Vagina (tissue), 2 donors: ENCODE results near the gene SERPINA9. TPM values are rescaled to one million over a fixed set of nuclear protein-coding genes. Genes with fewer than 3 reads are reported as not detected.
"Not testable (repeated sequence)": the region's sequence is repeated elsewhere in the genome, so short reads cannot be mapped to it uniquely, and the experiment has no call there.

Source experiments
- DNase-seq, 2 donors: peaks; one replicate each; pipeline ENCODE4 v3.0.0-alpha.2; 2017; ENCODE audit errors: extremely low spot score in 2 of 2
- H3K27ac ChIP-seq: fragments of 200-600 bp; sonication (generic); one replicate; pipeline ENCODE4 v1.5.1; 2019
- H3K27me3 ChIP-seq: fragments of 200-600 bp; sonication (generic); one replicate; pipeline ENCODE4 v1.5.1; 2019
- H3K36me3 ChIP-seq, 2 donors: fragments of 200-600 bp; sonication (generic); one replicate each; pipeline ENCODE4 v1.5.1; 2017 to 2019
- H3K4me1 ChIP-seq: fragments of 200-600 bp; sonication (generic); one replicate; pipeline ENCODE4 v1.5.1; 2019
- H3K4me3 ChIP-seq, 2 donors: fragments of 200-600 bp; sonication (generic); 1 replicate in 1 of 2; 2 replicates in 1 of 2; pipeline ENCODE4 v1.5.1; 2016 to 2019
- H3K9me3 ChIP-seq: fragments of 200-600 bp; sonication (generic); one replicate; pipeline ENCODE4 v1.5.1; 2019
- CTCF ChIP-seq, 3 experiments: fragments of 450-650 bp in 2 of 3; fragments of 200-600 bp in 1 of 3; sonication (generic) in 1 of 3; IDR thresholded peaks; one replicate each; pipeline ENCODE4 v1.5.1; 2017 to 2019; ENCODE audit warnings: antibody characterized with exemption in 3 of 3, mild to moderate bottlenecking in 2 of 3, moderate library complexity in 2 of 3
- POLR2A ChIP-seq, 2 donors: fragments of 450-650 bp; IDR thresholded peaks; one replicate each; pipeline ENCODE4 v1.6.1; 2017; ENCODE audit warnings: antibody characterized with exemption in 2 of 2, mild to moderate bottlenecking in 2 of 2, moderate library complexity in 2 of 2
- POLR2AphosphoS5 ChIP-seq, 2 donors: sonication (generic); formaldehyde crosslinking; IDR thresholded peaks; one replicate each; pipeline ENCODE4 v1.9.0; 2017; ENCODE audit warnings: antibody characterized with exemption in 2 of 2, mild to moderate bottlenecking in 2 of 2, low read depth in 1 of 2; ENCODE audit not compliant: insufficient read depth in 1 of 2
- intact Hi-C: fragments of 100-400 bp; cut with DNase I; formaldehyde crosslinking; loops from one replicate; pipeline ENCODE4 v1.15.1; 2023
- total RNA-seq: library from RNA; depleted of rRNA; stranded (reverse); fragments of >200 nt; gene quantifications from one replicate; pipeline ENCODE4 v1.2.3, GENCODE V29; 2016

The SERPINA9 gene
- total RNA-seq, 1 donor from 2014 or later = 2.0 TPM

- Histone ChIP-seq H3K27ac (no peak overlapping the region), H3K4me3 (no peak overlapping the region), H3K36me3 (no peaks in the 10 kb centered on the region), H3K9me3 (no peaks in the 10 kb centered on the region), H3K27me3 (no peaks in the 10 kb centered on the region), H3K4me1 (no peaks in the 10 kb centered on the region)
- DNase-seq = no peak
- intact Hi-C loops = no loop called here
- TF ChIP-seq POLR2AphosphoS5 (IDR thresholded peaks at IDR 0.05; ENCODE audit: insufficient read depth in 1 of 2, low read depth in 1 of 2) = no peak
- TF ChIP-seq CTCF (IDR thresholded peaks at IDR 0.05) = no peak
- TF ChIP-seq POLR2A (IDR thresholded peaks at IDR 0.05) = no peak
Measured at GRCh38 chr14:94517641-94518257, 41.8 kb upstream of the SERPINA9 start.

- Histone ChIP-seq H3K27ac (no peak overlapping the region), H3K9me3 (no peaks in the 10 kb centered on the region), H3K27me3 (no peaks in the 10 kb centered on the region), H3K4me1 (no peaks in the 10 kb centered on the region), H3K36me3 (no peaks in the 10 kb centered on the region), H3K4me3 (no peak overlapping the region)
- DNase-seq = no peak
- intact Hi-C loops = no loop called here
- TF ChIP-seq POLR2AphosphoS5 (IDR thresholded peaks at IDR 0.05; ENCODE audit: insufficient read depth in 1 of 2, low read depth in 1 of 2) (no peak), CTCF (IDR thresholded peaks at IDR 0.05) (no peak), POLR2A (IDR thresholded peaks at IDR 0.05) (no peak)
Measured at GRCh38 chr14:94517248-94517640, 41.2 kb upstream of the SERPINA9 start.

- intact Hi-C loops = no loop called here
- TF ChIP-seq CTCF (IDR thresholded peaks at IDR 0.05) (no peak), POLR2A (IDR thresholded peaks at IDR 0.05) (no peak), POLR2AphosphoS5 (IDR thresholded peaks at IDR 0.05; ENCODE audit: insufficient read depth in 1 of 2, low read depth in 1 of 2) (no peak)
- Histone ChIP-seq H3K4me3 (no peak overlapping the region), H3K4me1 (no peaks in the 10 kb centered on the region), H3K27ac (no peak overlapping the region), H3K27me3 (no peaks in the 10 kb centered on the region), H3K36me3 (no peaks in the 10 kb centered on the region), H3K9me3 (no peaks in the 10 kb centered on the region)
- no peak for DNase-seq
Measured at GRCh38 chr14:94515856-94516255, 39.9 kb upstream of the SERPINA9 start.

GRCh38 chr14:94515426-94515825, 39.4 kb upstream of the SERPINA9 start:
- H3K27me3 ChIP-seq = no peaks in the 10 kb centered on the region
- H3K27ac ChIP-seq = no peak overlapping the region
- DNase-seq = no peak
- intact Hi-C loops = no loop called here
- H3K9me3 ChIP-seq = no peaks in the 10 kb centered on the region
- TF ChIP-seq CTCF (IDR thresholded peaks at IDR 0.05) = no peak
- H3K4me3 ChIP-seq = no peak overlapping the region
- H3K36me3 ChIP-seq = no peaks in the 10 kb centered on the region
- no peaks in the 10 kb centered on the region for H3K4me1 ChIP-seq

- no peak overlapping the region for H3K4me3 ChIP-seq
- no peak for TF ChIP-seq POLR2A (IDR thresholded peaks at IDR 0.05)
- TF ChIP-seq CTCF (IDR thresholded peaks at IDR 0.05) = no peak
- TF ChIP-seq POLR2AphosphoS5 (IDR thresholded peaks at IDR 0.05; ENCODE audit: insufficient read depth in 1 of 2, low read depth in 1 of 2) = no peak
- no peaks in the 10 kb centered on the region for H3K27me3 ChIP-seq
- no peaks in the 10 kb centered on the region for H3K4me1 ChIP-seq
- intact Hi-C loops = no loop called here
- H3K9me3 ChIP-seq = no peaks in the 10 kb centered on the region
- DNase-seq = no peak
- H3K36me3 ChIP-seq = no peaks in the 10 kb centered on the region
- H3K27ac ChIP-seq = no peak overlapping the region
Measured at GRCh38 chr14:94514351-94514750, 38.4 kb upstream of the SERPINA9 start.

GRCh38 chr14:94510481-94510880, 34.5 kb upstream of the SERPINA9 start:
- H3K27me3 ChIP-seq, DNase-seq, H3K9me3 ChIP-seq, H3K4me3 ChIP-seq, H3K4me1 ChIP-seq, intact Hi-C loops, H3K36me3 ChIP-seq, H3K27ac ChIP-seq: not testable (repeated sequence)
